SK-N-SH treated with all-trans-retinoic acid at 6 μM for 48 hours (cell line): Measurements from ENCODE around the gene CHRNG.

Experiments
- ATAC-seq: fragments of 200-7000 bp; cut with Tn5 transposase; 3 replicates; pipeline ENCODE4 v1.9.1; 2020; ENCODE audit warnings: mild to moderate bottlenecking, moderate library complexity
- ARNTL ChIP-seq: fragments of 450-650 bp; formaldehyde crosslinking; IDR thresholded peaks from 2 replicates; pipeline ENCODE4 v1.5.0; 2020; ENCODE audit warnings: low read depth, mild to moderate bottlenecking, moderate library complexity, borderline replicate concordance
- BACH2 ChIP-seq: fragments of 250-450 bp; sonication (Bioruptor Pico); IDR thresholded peaks from 2 replicates; pipeline ENCODE4 v1.9.0; 2021; ENCODE audit warnings: mild to moderate bottlenecking, borderline replicate concordance
- CREB5 ChIP-seq: fragments of 250-450 bp; sonication (Bioruptor Pico); IDR thresholded peaks from 2 replicates; pipeline ENCODE4 v1.5.1; 2020; ENCODE audit warnings: low read depth, mild to moderate bottlenecking, moderate library complexity
- CSDC2 ChIP-seq: fragments of 250-450 bp; sonication (Bioruptor Pico); IDR thresholded peaks from 2 replicates; pipeline ENCODE4 v1.5.0; 2020; ENCODE audit warnings: mild to moderate bottlenecking, moderate library complexity
- CSRNP3 ChIP-seq: fragments of 250-450 bp; sonication (Bioruptor Pico); IDR thresholded peaks from 2 replicates; pipeline ENCODE4 v1.5.1; 2021; ENCODE audit warnings: mild to moderate bottlenecking, moderate library complexity
- ESRRG ChIP-seq: fragments of 250-450 bp; sonication (Bioruptor Pico); IDR thresholded peaks from 2 replicates; pipeline ENCODE4 v1.6.1; 2021; ENCODE audit warnings: mild to moderate bottlenecking
- GLIS3 ChIP-seq: fragments of 250-450 bp; sonication (Bioruptor Pico); IDR thresholded peaks from 2 replicates; pipeline ENCODE4 v1.5.0; 2020; ENCODE audit warnings: mild to moderate bottlenecking, moderate library complexity
- ISL1 ChIP-seq: fragments of 250-450 bp; sonication (Bioruptor Pico); IDR thresholded peaks from 2 replicates; pipeline ENCODE4 v2.1.2; 2022; ENCODE audit warnings: mild to moderate bottlenecking, moderate library complexity
- OSR1 ChIP-seq: fragments of 250-450 bp; sonication (Bioruptor Pico); IDR thresholded peaks from 2 replicates; pipeline ENCODE4 v1.8.0; 2022; ENCODE audit warnings: moderate library complexity, mild to moderate bottlenecking, inconsistent platforms
- PATZ1 ChIP-seq: fragments of 250-450 bp; sonication (Bioruptor Pico); IDR thresholded peaks from 2 replicates; pipeline ENCODE4 v1.8.0; 2020; ENCODE audit warnings: mild to moderate bottlenecking, moderate library complexity, borderline replicate concordance
- PPARA ChIP-seq: fragments of 250-450 bp; sonication (Bioruptor Pico); IDR thresholded peaks from 2 replicates; pipeline ENCODE4 v1.5.0; 2020; ENCODE audit warnings: mild to moderate bottlenecking, borderline replicate concordance
- RARB ChIP-seq: fragments of 250-450 bp; sonication (Bioruptor Pico); IDR thresholded peaks from 2 replicates; pipeline ENCODE4 v1.8.0; 2021; ENCODE audit warnings: mild to moderate bottlenecking, moderate library complexity
- SNAI2 ChIP-seq: fragments of 250-450 bp; sonication (Bioruptor Pico); IDR thresholded peaks from 2 replicates; pipeline ENCODE4 v1.5.0; 2020; ENCODE audit warnings: mild to moderate bottlenecking, moderate library complexity
- TCF4 ChIP-seq: fragments of 250-450 bp; sonication (Bioruptor Pico); IDR thresholded peaks from 2 replicates; pipeline ENCODE4 v1.8.0; 2021; ENCODE audit warnings: mild to moderate bottlenecking, moderate library complexity, borderline replicate concordance
- TOX ChIP-seq: fragments of 250-450 bp; sonication (Bioruptor Pico); IDR thresholded peaks from 2 replicates; pipeline ENCODE4 v1.8.0; 2021; ENCODE audit warnings: mild to moderate bottlenecking, moderate library complexity, borderline replicate concordance
- ZC3H10 ChIP-seq: fragments of 250-450 bp; sonication (Bioruptor Pico); IDR thresholded peaks from 2 replicates; pipeline ENCODE4 v1.5.1; 2021; ENCODE audit warnings: mild to moderate bottlenecking, moderate library complexity
- ZFP3 ChIP-seq: fragments of 250-450 bp; sonication (Bioruptor Pico); IDR thresholded peaks from 2 replicates; pipeline ENCODE4 v1.5.0; 2020; ENCODE audit warnings: mild to moderate bottlenecking, moderate library complexity
- ZFP30 ChIP-seq: fragments of 450-650 bp; formaldehyde crosslinking; IDR thresholded peaks from 2 replicates; pipeline ENCODE4 v1.5.0; 2022; ENCODE audit warnings: mild to moderate bottlenecking, moderate library complexity
- ZNF565 ChIP-seq: fragments of 450-650 bp; formaldehyde crosslinking; conservative IDR thresholded peaks from 2 replicates; pipeline ENCODE4 v1.5.0; 2020; ENCODE audit warnings: low read depth, mild to moderate bottlenecking, moderate library complexity
- ZNF70 ChIP-seq: fragments of 450-650 bp; formaldehyde crosslinking; IDR thresholded peaks from 2 replicates; pipeline ENCODE4 v1.5.0; 2020; ENCODE audit warnings: mild to moderate bottlenecking, moderate library complexity
- ZNF8 ChIP-seq: fragments of 450-650 bp; formaldehyde crosslinking; IDR thresholded peaks from 2 replicates; pipeline ENCODE4 v1.5.0; 2020; ENCODE audit warnings: mild to moderate bottlenecking, moderate library complexity
- TF ChIP-seq, protein P1 (sequence below): fragments of 250-450 bp; sonication (Bioruptor Pico); IDR thresholded peaks from 2 replicates; pipeline ENCODE4 v1.5.0; 2020; ENCODE audit warnings: mild to moderate bottlenecking, moderate library complexity
- TF ChIP-seq, protein P2 (sequence below): fragments of 250-450 bp; sonication (Bioruptor Pico); IDR thresholded peaks from 2 replicates; pipeline ENCODE4 v1.8.0; 2021; ENCODE audit warnings: low read depth, mild to moderate bottlenecking, moderate library complexity, borderline replicate concordance

CHRNG gene

DNA sequence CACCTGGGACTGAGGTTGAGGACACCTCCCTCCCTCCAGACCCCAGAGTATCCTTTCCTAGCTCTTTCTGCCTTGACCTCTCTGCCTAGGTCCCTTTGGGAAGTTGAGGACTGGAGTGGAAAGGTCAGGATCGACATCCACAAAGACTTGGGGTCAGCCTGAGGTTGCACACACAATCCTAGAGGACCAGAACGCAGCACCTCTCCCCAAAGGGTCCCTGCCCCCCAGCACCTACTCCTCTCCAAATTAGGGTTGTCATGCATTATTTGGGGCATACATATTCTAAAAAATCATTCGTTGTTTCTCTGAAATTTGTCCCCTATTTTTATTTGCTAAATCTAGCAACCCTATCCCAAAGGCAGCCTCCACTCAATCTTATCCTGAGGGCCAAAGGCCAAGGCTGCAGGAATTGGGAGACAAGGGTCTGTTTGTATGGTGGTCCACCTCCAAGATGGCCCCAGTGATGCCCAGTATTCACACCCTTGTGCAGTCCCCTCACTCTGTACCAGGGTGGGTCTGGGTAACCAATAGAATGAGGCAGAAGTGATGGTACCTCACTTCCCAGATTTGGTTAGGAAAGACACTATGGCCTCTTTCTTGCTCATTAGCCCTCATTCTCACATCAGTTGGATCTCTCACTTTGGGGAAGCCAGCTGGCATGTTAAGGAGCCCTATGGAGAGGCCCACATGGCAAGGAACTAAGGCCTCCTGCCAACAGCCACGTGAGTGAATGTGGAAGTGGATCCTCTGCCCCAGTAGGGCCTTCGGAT, 3.5 kb upstream of the CHRNG start:
- no peak for ATAC-seq
- TF ChIP-seq, protein P1, sequence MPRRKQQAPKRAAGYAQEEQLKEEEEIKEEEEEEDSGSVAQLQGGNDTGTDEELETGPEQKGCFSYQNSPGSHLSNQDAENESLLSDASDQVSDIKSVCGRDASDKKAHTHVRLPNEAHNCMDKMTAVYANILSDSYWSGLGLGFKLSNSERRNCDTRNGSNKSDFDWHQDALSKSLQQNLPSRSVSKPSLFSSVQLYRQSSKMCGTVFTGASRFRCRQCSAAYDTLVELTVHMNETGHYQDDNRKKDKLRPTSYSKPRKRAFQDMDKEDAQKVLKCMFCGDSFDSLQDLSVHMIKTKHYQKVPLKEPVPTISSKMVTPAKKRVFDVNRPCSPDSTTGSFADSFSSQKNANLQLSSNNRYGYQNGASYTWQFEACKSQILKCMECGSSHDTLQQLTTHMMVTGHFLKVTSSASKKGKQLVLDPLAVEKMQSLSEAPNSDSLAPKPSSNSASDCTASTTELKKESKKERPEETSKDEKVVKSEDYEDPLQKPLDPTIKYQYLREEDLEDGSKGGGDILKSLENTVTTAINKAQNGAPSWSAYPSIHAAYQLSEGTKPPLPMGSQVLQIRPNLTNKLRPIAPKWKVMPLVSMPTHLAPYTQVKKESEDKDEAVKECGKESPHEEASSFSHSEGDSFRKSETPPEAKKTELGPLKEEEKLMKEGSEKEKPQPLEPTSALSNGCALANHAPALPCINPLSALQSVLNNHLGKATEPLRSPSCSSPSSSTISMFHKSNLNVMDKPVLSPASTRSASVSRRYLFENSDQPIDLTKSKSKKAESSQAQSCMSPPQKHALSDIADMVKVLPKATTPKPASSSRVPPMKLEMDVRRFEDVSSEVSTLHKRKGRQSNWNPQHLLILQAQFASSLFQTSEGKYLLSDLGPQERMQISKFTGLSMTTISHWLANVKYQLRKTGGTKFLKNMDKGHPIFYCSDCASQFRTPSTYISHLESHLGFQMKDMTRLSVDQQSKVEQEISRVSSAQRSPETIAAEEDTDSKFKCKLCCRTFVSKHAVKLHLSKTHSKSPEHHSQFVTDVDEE (CRISPR knock-in tag) = no peak
- no peak for TF ChIP-seq OSR1 (CRISPR knock-in tag)
- no peak for TF ChIP-seq TOX (CRISPR knock-in tag)
- TF ChIP-seq ISL1 (CRISPR knock-in tag) = no peak
- no peak for TF ChIP-seq ZC3H10 (CRISPR knock-in tag)
- no peak for TF ChIP-seq CSRNP3 (CRISPR knock-in tag)
- no peak for TF ChIP-seq GLIS3
- no peak for TF ChIP-seq BACH2
- TF ChIP-seq CSDC2 = no peak

DNA sequence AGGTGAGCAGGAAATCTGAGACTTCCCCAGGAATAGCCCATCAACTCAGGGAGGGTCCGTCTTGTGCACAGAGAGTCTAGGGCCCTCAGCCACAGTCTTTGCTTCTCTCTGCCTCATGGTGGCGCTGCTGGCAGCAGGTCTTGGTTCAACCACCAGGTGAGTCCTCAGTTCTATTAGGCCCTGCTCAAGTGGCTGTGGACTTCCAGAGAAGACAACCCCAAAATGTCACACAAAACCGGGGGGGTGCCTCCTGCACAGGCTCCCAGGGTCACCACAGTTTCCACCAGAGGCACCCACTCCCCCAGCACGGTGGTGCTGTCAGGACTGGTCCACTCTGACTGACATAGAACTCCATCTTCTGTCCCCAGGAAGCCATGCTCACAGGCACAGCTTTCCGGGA, 2.4 kb upstream of the CHRNG start:
- TF ChIP-seq ZNF8 (CRISPR knock-in tag) (no peak), PPARA (no peak), GLIS3 (no peak), PATZ1 (no peak), BACH2 (no peak), SNAI2 (CRISPR knock-in tag) (no peak), CSDC2 (no peak), CREB5 (no peak), ZNF70 (no peak), ZNF565 (CRISPR knock-in tag) (no peak), TOX (CRISPR knock-in tag) (no peak), ZFP3 (CRISPR knock-in tag) (no peak), TCF4 (CRISPR knock-in tag) (no peak), RARB (CRISPR knock-in tag) (no peak), OSR1 (CRISPR knock-in tag) (no peak), ZFP30 (CRISPR knock-in tag) (no peak), ESRRG (CRISPR knock-in tag) (no peak)
- TF ChIP-seq, protein P2, sequence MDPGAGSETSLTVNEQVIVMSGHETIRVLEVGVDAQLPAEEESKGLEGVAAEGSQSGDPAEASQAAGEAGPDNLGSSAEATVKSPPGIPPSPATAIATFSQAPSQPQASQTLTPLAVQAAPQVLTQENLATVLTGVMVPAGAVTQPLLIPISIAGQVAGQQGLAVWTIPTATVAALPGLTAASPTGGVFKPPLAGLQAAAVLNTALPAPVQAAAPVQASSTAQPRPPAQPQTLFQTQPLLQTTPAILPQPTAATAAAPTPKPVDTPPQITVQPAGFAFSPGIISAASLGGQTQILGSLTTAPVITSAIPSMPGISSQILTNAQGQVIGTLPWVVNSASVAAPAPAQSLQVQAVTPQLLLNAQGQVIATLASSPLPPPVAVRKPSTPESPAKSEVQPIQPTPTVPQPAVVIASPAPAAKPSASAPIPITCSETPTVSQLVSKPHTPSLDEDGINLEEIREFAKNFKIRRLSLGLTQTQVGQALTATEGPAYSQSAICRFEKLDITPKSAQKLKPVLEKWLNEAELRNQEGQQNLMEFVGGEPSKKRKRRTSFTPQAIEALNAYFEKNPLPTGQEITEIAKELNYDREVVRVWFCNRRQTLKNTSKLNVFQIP (CRISPR knock-in tag) = no peak

DNA sequence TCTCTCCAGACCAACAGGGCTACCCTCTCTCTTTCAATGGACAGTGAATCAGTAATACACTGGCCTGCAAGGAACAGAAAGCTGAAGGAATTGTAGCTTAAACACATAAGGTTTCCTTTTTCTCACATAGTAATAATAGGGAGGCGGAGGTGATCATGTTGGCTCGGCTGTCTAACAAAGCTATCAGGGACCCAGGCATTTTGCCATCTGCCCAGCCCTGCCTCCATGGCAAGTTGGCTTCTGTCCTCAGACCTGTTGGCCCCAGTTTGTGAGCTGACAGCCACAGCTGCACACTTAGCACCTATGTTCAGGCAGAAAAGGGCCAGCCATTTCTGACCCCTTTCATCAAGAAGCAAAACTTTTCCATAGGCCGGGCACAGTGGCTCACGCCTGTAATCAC, 2.0 kb upstream of the CHRNG start:
- ATAC-seq = no peak
- no peak for TF ChIP-seq TOX (CRISPR knock-in tag)
- no peak for TF ChIP-seq SNAI2 (CRISPR knock-in tag)
- no peak for TF ChIP-seq ZNF565 (CRISPR knock-in tag)
- no peak for TF ChIP-seq GLIS3
- TF ChIP-seq, protein P2 (CRISPR knock-in tag) = no peak
- no peak for TF ChIP-seq OSR1 (CRISPR knock-in tag)
- TF ChIP-seq CREB5 = no peak
- TF ChIP-seq ISL1 (CRISPR knock-in tag) = no peak
- TF ChIP-seq ZFP3 (CRISPR knock-in tag) = no peak
- TF ChIP-seq ARNTL (CRISPR knock-in tag) = no peak
- TF ChIP-seq PPARA = no peak
- no peak for TF ChIP-seq TCF4 (CRISPR knock-in tag)
- no peak for TF ChIP-seq BACH2

More for the DNA sequence above, 2.4 kb upstream of the CHRNG start:
- no peak for ATAC-seq
